ENCODE data around the gene DNAH1.

The DNAH1 gene

DNA sequence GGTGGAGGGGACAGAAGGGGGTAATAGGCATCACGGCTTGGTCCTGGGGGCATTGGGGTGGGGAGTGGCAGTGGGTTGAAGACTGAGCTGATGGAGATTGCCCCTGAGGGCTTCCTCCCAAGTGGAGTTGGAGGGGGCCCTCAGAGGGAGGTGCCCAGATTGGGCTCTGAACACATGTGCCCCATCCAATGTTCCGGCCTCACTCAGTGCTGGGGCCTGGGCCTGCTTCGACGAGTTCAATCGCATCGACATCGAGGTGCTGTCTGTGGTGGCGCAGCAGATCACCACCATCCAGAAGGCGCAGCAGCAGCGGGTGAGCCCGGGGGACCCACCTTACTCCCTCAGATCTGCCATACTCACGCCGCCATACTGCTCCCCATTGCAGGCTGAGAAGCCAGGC, 45.3 kb downstream of the DNAH1 start:
- no peak for DNase-seq

DNA sequence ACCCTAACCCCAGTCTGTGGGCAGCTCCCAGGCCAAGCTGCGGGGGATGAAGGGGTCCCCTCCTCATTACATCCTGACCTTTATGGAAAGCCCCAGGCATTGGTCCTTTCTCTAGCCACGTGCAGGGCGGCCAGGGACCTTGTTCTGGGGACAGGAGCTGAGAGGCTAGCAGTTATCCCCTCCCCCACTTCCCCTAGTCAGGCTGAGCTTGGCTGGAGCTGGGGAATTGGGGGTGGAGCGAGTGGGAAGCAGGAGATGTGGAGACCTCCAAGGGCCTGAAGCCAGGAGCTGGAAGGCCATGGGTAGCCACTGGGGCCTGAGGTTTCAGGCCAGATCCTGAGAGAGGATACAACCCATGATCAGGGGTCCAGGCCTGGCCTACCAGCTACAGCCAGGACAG, 45.8 kb downstream of the DNAH1 start:
- no peak for DNase-seq

DNA sequence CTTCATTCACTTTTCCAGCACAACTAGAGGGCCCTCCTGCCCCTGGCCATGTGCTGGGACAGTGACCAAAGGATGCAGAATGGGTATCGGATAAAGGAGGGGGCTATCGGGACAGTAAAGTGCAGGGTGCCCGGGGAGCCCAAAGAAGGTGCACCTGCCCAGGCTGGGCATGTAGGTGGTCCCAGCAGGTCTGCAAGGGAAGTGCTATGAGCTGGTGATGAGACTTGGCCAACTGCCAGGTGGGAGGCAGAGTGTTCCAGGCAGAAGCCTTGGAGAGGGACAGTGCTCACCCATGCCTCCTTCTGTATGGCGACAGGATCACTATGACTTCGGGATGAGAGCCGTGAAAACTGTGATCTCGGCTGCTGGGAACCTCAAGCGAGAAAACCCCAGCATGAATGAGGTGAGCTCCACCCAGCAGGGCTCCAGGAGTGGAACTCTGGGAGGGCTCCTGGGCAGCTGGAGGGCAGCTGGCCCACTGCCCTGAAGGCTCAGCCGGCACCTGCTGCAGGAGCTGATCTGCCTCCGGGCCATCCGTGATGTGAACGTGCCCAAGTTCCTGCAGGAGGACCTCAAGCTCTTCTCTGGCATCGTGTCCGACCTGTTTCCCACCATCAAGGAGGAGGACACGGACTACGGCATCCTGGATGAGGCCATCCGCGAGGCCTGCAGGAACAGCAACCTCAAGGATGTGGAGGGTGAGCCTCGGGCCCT, 48.4 kb downstream of the DNAH1 start:
- DNase-seq: no peak

DNA sequence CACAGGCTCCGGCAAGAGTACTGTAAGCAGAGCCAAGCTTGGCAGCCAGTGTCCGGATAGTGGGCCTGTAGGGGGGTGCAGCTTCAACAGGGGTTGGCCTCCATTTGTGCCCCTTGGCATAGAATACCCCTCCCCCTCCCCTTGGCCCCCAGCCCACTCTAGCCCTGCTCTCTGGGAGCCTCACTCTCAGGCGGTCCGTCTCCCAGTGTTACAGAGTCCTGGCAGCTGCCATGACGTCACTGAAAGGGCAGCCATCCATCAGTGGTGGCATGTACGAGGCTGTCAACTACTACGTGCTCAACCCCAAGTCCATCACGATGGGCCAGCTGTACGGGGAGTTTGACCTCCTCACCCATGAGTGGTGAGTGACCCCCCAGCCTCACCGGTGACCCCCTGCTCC, 50.4 kb downstream of the DNAH1 start:
- no peak for DNase-seq

DNA sequence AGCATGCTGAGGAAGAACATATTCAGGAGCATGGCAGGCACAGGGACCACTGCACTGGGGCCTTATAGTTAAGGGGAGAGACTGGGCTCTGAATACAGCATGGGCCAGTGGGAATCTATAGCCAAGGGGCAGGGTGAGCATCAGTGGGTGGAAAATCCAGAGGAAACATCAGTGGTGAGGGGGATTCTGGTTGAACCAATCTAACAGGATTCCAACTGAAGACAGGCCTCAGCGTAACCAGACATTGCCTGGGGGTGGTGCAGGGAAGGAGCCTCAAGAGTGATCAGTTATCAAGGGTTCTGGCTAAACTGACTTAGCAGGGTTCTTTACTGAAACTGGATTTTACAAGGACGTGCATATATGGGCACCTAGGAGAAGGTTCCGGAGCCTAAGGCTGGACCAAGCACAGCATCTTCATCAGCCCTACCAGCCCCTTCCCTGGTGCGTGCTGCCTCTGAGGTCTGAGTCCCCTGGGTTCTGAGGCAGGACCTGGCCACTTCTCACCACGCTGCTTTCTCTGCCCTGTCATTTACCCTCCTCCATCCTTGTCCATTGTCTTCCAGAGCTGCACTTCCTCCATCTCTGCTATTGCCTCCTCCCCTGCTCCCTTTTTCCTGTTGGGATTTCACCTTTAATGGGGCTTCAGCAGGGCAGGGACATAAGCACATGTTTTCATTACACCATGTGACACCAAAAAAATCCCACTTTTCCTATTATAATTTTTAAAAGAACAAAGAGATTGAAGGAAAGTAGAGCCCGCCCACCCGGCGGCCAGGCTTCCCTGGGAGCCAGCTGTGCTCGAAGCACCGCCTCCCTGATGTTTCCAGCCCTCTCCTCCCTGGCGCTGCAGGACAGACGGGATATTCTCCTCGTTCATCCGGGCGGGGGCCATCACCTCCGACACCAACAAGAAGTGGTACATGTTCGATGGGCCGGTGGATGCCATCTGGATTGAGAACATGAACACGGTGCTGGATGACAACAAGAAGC, 52.1 kb downstream of the DNAH1 start:
- DNase-seq: no peak

DNA sequence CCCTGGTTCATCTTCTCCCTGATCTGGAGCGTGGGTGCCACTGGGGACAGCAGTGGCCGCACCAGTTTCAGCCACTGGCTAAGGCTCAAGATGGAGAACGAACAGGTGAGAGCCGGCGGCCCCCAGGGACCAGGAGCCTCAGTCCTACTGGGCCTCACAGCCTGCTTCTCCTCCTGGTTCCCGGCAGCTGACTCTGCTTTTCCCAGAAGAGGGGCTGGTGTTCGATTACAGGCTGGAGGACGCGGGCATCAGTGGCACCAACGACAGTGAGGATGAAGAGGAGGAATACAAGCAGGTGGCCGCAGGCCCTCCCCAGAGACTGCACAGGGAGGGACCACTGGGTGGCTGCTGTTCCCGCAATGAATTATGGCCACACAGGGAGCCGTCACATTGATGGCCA, 54.4 kb downstream of the DNAH1 start:
- DNase-seq: no peak

DNA sequence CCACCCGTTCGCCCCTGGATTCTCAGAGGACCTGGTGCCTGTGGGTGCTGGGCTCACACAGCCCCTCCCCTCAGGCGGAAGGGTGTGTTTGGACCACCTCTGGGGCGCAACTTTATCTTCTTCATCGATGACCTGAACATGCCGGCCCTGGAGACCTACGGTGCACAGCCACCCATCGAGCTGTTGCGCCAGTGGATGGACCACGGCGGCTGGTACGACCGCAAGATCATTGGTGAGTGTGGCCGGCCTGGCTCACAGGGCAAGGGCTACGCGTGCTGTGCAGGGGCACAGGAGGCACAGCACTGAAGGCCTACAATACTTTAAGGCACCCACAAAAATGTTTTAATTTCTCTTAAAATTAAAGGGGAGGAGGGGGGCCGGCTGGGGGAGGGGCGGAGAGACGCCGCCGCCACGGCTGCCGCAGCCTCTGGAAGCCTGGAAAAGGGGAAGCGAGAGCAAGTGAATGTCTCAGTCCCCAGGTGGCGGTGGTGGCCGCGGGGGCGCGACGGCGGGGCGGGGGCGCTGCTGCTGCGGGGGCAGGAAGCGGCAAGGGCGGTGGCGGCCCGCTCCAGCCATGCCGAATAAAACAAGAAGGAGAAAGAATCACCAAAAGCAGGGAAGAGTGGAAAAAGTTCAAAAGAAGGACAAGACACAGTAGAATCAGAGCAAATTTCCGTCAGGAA, 56.8 kb downstream of the DNAH1 start:
- no peak for DNase-seq

DNA sequence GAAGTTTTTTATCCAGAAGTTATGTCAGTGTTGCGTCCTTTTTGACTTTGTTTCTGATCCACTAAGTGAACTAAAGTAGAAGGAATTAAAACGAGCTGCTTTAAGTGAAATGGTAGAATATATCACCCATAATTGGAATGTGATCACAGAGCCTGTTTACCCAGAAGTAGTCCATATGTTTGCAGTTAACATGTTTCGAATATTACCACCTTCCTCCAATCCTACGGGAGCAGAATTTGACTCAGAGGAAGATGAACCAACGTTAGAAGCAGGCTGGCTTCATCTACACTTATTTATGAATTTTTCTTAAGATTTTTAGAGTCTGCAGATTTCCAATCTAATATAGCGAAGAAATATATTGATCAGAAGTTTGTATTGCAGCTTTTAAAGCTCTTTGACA, 57.6 kb downstream of the DNAH1 start:
- no peak for DNase-seq

DNA sequence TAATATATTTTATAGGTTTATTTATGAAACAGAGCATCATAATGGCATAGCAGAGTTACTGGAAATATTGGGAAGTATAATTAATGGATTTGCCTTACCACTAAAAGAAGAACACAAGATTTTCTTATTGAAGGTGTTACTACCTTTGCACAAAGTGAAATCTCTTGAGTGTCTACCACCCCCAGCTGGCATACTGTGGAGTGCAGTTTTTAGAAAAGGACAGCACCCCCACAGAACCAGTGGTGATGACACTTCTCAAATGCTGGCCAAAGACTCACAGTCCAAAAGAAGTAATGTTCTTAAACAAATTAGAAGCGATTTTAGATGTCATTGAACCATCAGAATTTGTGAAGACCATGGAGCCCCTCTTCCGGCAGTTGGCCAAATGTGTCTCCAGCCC, 58.1 kb downstream of the DNAH1 start:
- DNase-seq: no peak

DNA sequence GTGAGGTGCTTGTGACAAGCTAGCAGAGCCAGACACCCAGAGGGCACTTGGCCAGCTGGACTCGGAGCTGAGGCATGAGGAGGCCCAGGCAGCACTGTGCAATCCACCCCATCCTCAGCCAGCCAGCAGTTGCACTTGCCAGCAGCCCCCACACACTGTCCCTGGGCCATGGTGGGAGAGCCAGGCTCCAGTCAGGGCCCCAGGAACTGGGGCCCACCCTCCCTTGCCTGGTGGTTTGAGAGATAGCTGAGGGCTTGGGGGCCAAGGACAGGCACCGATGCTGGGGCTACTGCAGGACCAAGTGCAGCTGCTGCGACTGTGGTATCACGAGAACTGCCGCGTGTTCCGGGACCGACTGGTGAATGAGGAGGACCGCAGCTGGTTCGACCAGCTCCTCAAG, 63.5 kb downstream of the DNAH1 start:
- DNase-seq: no peak

DNA sequence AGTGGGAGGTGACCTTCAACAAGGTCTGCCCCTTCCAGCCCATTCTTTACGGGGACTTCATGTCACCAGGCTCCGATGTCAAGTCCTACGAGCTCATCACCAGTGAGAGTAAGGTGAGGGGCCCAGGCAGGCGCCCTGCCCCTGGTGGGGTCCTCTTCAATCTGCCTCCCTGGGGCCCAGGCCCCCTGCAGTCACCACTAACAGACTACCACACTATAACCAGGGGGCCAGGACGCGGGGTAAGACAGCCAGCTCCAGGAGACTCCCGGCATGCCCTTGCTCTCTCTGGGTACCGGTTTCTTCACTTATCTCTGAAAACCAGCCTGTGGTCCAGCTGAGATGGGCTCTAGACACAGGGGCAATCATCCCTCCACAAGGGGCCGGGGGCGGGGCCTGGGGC, 63.9 kb downstream of the DNAH1 start:
- no peak for DNase-seq

DNA sequence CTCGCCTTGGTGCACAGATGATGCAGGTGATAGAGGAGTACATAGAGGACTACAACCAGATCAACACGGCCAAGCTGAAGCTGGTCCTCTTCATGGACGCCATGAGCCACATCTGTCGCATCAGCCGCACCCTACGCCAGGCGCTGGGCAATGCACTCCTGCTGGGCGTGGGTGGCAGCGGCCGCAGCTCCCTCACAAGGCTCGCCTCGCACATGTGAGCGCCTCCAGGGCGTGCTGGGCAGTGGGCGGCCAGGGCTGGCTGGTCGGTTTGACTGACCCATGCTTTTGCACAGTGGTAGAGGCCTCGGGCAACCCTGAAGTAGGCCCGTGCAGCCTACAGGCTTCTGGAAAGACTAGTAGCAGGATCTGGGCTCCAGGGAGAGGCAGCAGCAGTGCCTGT, 65.5 kb downstream of the DNAH1 start:
- no peak for DNase-seq

DNA sequence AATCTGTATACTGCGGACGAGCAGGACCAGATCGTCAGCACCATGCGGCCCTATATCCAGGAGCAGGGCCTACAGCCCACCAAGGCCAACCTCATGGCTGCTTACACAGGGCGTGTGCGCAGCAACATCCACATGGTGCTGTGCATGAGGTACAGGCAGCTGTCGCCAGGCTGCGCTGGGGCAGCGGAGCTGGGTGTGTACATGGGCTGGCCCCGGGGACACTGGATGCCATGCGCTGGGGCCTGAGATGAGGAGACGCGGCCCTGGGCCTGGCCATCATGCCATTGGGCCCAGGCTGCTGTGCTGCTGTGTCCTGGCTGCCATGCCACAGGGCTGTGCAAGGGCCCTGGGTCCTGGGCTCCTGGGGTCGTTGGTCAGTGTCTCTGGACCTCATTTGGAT, 67.3 kb downstream of the DNAH1 start:
- DNase-seq: no peak

DNA sequence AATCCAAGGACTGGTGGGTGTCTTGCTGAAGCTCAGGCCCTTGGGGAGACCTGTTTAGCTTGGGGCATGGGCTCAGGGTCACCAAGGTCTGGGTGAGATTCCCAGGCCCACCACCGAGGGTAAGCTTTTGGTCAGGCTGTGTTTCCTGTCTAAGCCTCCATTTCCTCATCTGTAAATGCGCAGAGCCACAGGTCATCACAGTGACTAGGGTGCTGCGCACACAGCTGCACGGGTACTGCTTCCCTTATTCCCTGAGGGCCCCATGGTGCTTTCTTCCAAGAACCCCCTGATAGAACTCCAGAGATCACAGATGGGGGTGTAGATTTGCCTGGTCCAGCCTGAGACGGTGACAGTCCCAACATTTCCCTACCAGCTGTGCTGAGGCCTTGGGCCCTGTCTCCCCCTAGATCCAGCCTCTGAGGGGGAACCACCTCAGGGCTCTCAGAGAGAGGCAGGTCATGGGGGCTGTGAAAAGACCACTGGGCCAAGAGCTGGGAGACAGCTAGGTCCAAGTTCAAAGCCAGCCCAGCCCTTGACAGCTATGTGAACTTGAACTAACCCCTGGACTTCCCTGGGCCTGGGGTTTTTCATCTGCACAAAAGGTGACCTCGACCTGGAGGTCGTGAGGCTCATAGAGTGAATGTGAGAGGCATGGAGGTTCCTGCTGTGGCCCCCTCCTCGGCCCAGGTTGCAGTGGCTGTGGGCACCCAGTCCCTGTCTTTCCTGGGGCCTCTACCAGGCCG, 68.1 kb downstream of the DNAH1 start:
- no peak for DNase-seq

DNA sequence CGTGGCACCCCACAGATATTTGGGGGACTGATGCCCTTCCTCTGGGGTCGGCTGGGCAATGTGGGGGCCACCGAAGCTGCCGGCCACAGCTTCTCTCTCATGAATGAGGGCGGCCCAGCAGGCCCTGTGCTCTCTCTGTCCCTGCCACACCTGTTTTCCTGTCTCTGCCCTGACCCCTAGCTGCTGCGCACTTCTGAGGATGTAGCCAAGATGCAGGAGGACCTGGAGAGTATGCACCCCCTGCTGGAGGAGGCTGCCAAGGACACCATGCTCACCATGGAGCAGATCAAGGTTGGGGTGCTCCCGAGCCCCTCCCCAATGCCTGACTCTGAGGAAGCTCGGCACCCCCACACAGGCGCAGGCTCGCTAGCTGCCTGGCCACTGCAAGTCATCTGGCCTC, 69.0 kb downstream of the DNAH1 start:
- no peak for DNase-seq

DNA sequence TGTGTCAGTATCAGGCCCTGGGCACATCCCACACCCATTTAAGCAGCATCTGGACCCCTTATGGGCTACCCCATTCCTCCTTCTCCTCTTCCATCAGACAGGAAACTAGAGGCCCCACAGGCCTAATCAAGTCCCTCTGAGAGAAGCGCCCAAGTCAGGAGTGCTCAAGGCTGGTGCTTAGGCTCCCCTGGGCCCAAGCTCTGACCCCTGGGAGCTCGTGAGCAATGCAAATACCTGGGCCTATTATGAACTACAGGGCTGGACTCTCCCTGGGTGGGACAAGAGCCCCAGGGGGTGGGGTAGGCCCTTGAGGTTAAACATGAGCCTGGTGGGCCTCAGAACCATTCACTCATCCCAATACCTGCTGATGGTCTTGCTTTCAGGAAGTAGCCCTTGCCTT, 71.4 kb downstream of the DNAH1 start:
- no peak for DNase-seq

DNA sequence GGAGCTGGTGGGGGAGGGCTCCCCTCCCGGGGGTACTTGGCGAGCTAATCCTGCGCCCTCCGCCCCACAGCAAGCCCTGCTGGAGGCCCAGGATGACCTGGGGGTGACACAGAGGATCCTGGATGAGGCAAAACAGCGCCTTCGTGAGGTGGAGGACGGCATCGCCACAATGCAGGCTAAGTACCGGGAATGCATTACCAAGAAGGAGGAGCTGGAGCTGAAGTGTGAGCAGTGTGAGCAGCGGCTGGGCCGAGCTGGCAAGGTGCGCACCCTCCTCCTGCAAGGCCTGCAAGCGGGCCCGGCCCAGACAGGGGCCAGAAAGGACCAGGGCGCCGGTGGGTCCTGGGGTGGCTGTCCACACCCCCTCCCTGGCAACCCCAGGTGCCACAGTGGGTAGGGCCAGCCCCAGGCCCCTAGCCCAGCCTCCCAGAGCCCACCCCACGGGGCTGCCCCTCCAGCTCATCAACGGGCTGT, 72.3 kb downstream of the DNAH1 start:
- no peak for DNase-seq

DNA sequence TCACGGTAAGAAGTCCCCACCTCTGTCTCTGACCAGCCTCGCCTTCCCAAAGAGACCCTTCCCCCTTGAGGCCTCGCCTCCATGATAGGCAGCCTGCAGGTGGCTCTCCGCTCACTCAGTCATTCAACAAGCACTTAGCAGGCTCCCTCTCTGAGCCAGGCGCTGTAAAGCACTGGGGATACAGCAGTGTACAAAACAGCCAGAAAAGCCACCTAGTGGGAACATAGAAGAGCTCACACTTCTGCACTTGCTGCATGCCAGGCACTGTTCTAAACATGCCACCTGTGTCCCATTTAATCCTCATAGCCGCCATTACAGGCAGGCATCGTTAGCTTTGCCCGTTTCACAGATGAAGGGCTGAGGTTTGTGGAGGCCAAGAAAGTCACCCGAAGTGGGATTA, 72.8 kb downstream of the DNAH1 start:
- no peak for DNase-seq

DNA sequence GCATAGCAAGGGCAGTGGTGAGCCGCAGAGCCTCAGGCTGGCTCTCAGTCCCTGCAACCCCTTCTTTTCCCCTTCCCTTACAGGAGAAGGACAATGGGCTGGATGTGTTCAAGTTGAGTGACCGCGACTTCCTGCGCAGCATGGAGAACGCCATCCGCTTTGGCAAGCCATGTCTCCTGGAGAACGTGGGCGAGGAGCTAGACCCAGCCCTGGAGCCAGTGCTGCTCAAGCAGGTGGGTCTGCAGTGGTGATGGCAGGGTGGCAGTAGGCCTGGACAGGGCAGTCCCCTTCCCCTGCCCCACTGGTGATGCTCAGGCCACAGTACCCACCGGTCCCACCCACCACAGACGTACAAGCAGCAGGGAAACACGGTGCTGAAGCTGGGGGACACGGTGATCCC, 75.0 kb downstream of the DNAH1 start:
- no peak for DNase-seq

DNA sequence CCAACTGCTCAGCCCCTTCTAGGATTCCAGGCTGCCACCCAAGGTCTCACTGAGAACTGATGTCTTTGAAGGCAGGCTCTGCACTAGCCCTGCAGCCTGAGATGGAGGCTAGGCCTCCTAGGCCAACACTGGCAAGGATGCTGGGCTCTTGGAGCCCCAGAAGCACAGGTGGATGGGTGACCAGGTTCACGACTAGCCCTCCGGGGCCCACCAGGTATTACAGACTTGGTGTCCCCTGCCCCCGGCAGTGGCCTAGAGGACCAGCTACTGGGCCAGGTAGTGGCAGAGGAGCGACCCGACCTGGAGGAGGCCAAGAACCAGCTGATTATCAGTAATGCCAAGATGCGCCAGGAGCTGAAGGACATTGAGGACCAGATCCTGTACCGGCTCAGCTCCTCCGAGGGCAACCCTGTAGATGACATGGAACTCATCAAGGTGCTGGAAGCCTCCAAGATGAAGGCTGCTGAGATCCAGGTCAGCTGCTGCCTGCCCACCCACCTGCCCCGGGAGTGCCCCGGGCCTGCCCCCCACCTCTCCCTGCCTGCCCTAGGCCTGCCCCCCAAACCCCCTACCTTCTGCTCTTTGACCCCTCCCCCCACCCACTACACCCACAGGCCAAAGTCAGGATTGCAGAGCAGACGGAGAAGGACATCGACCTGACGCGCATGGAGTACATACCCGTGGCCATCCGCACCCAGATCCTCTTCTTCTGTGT, 76.3 kb downstream of the DNAH1 start:
- DNase-seq: no peak

DNA sequence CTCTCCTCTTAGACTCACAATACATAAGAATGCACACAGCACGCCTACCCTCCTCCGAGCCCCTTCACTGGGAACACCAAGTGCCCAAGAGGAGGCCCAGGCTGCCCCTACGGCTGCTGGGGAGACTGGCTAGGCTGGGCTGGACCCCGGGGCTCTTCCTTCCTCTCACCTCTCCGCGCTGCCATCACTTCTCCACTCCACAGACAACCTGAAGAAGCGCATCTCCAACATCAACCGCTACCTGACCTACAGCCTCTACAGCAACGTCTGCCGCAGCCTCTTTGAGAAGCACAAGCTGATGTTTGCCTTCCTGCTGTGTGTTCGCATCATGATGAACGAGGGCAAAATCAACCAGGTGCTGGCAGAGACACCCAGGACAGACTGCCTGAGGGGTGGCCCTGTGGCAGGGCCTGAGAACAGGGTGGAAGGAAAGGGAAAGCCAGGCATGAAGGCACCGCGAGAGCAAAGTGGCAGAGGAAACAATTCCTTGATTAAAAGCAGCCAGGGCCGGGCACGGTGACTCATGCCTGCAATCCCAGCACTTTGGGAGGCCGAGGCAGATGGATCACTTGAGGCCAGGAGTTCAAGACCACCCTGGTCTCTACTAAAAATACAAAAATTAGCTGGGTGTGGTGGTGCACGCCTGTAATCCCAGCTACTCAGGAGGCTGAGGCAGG, 77.2 kb downstream of the DNAH1 start:
- DNase-seq: no peak
